ENCODE results near the gene CTTNBP2NL.

GRCh38 chr1:112470966-112471365, 75.0 kb downstream of the CTTNBP2NL start:
- TF ChIP-seq CTCF (IDR thresholded peaks at IDR 0.05) (no peak), POLR2AphosphoS5 (IDR thresholded peaks at IDR 0.05; ENCODE audit: insufficient read depth in 1 of 2, low read depth in 1 of 2) (no peak), POLR2A (IDR thresholded peaks at IDR 0.05) (no peak)

All from vagina (tissue), 2 donors.